Transverse colon (tissue), 4 donors: ENCODE measurements around the gene PUS1. TPM values are rescaled to one million over a fixed set of nuclear protein-coding genes. Genes with fewer than 3 reads are reported as not detected.

Source experiments
- DNase-seq: peaks from one replicate; pipeline ENCODE4 v3.0.0-alpha.2; 2019
- H3K27ac ChIP-seq, 4 donors: fragments of 200-600 bp; sonication (generic); 2 replicates each; pipeline ENCODE4 v1.5.1; 2016 to 2018; ENCODE audit warnings: inconsistent platforms in 4 of 4
- H3K27me3 ChIP-seq: fragments of 200-600 bp; sonication (generic); 2 replicates; pipeline ENCODE4 v1.5.1; 2017; ENCODE audit warnings: inconsistent platforms
- H3K36me3 ChIP-seq, 4 donors: fragments of 200-600 bp; sonication (generic); 2 replicates each; pipeline ENCODE4 v1.5.1; 2017 to 2019; ENCODE audit warnings: inconsistent platforms in 4 of 4
- H3K4me1 ChIP-seq, 4 donors: fragments of 200-600 bp; sonication (generic); 2 replicates each; pipeline ENCODE4 v1.5.1; 2017 to 2020; ENCODE audit warnings: inconsistent platforms in 4 of 4
- H3K4me3 ChIP-seq, 4 donors: fragments of 200-600 bp; sonication (generic); 1 replicate in 1 of 4; 2 replicates in 3 of 4; pipeline versions ENCODE4 v1.5.1 to v1.6.1; 2017 to 2019; ENCODE audit warnings: inconsistent platforms in 4 of 4
- H3K9me3 ChIP-seq, 2 donors: fragments of 200-600 bp; sonication (generic); 2 replicates each; pipeline ENCODE4 v1.5.1; 2017 to 2019; ENCODE audit warnings: inconsistent platforms in 2 of 2
- CTCF ChIP-seq, 5 experiments: fragments of 200-600 bp in 3 of 5; fragments of 450-650 bp in 2 of 5; sonication (generic) in 3 of 5; IDR thresholded peaks; 1 replicate in 2 of 5; 2 replicates in 3 of 5; pipeline ENCODE4 v1.5.1; 2016 to 2017; ENCODE audit warnings: antibody characterized with exemption in 5 of 5, inconsistent platforms in 3 of 5, mild to moderate bottlenecking in 2 of 5, moderate library complexity in 1 of 5
- EP300 ChIP-seq: sonication (generic); formaldehyde crosslinking; IDR thresholded peaks from one replicate; pipeline ENCODE4 v1.6.1; 2017; ENCODE audit warnings: antibody characterized with exemption, low read depth
- POLR2A ChIP-seq: fragments of 450-650 bp; IDR thresholded peaks from one replicate; pipeline ENCODE4 v1.6.1; 2016; ENCODE audit warnings: antibody characterized with exemption, mild to moderate bottlenecking, moderate library complexity
- POLR2AphosphoS5 ChIP-seq, 3 donors: sonication (generic); formaldehyde crosslinking; IDR thresholded peaks; one replicate each; pipeline ENCODE4 v1.6.1; 2016; ENCODE audit warnings: antibody characterized with exemption in 3 of 3
- WGBS, 2 donors: methylation state at CpG; one replicate each; pipeline ENCODE4 v1.1.5; 2018; ENCODE audit warnings: low coverage in 1 of 2; 5-methylcytosine and 5-hydroxymethylcytosine counted together
- in situ Hi-C, 4 donors: fragments of 200-750 bp; cut with MboI; loops; one replicate each; pipeline versions ENCODE4 v1.15.0 to v1.15.1; 2017; ENCODE audit warnings: low sequenced_read_pairs in 3 of 4, low pct_ligation_motif_present in 1 of 4, low pct_unique_long_range_greater_than_20kb in 1 of 4
- intact Hi-C: fragments of 100-400 bp; cut with DNase I; formaldehyde crosslinking; loops from one replicate; pipeline ENCODE4 v1.15.1; 2023; ENCODE audit warnings: low total_unique reads
- total RNA-seq, 4 donors: library from RNA; depleted of rRNA; stranded (reverse); fragments of >200 nt; gene quantifications; one replicate each; pipeline ENCODE4 v1.1.0, GENCODE V29; 2016

PUS1 gene
- total RNA-seq, 4 donors from 2014 or later, result 11.9 to 48.8 (median 23.1) TPM

- no peaks in the 10 kb centered on the region for H3K27me3 ChIP-seq
- TF ChIP-seq POLR2AphosphoS5 (IDR thresholded peaks at IDR 0.05), result no peak
- TF ChIP-seq EP300, result no peak
- no peaks in the 10 kb centered on the region for H3K9me3 ChIP-seq
- peaks cover 0 to 24% (median 9%) of the 10 kb centered on the region in 4 donors for H3K4me1 ChIP-seq
- intact Hi-C loops, result no loop called here
- H3K36me3 ChIP-seq, result no peaks in the 10 kb centered on the region
- DNase-seq, result no peak
- H3K4me3 ChIP-seq, result no peak overlapping the region
- 86 to 96% methylated on average over 7 to 42 of the region's 46 CpGs for WGBS, 2 donors
- peak overlapping the region in 1 of 4 donors; percentile 81 for H3K27ac ChIP-seq
- in situ Hi-C loops, result no loop called here
Observed at GRCh38 chr12:131941116-131941986, 12.3 kb downstream of the PUS1 start.

GRCh38 chr12:131941987-131942341 lies 12.9 kb downstream of the PUS1 start:
- Histone ChIP-seq H3K4me1 (peaks cover 0 to 24% (median 9%) of the 10 kb centered on the region in 4 donors), H3K36me3 (no peaks in the 10 kb centered on the region), H3K9me3 (no peaks in the 10 kb centered on the region), H3K27me3 (no peaks in the 10 kb centered on the region), H3K4me3 (no peak overlapping the region), H3K27ac (no peak overlapping the region)
- no peak for TF ChIP-seq POLR2A
- no peak for TF ChIP-seq POLR2AphosphoS5 (IDR thresholded peaks at IDR 0.05)
- TF ChIP-seq CTCF (IDR thresholded peaks at IDR 0.05), result no peak
- TF ChIP-seq EP300, result no peak
- intact Hi-C loops, result no loop called here
- WGBS, 2 donors, result 94 to 100% methylated on average over 1 to 7 of the region's 7 CpGs
- in situ Hi-C loops, result no loop called here
- no peak for DNase-seq

GRCh38 chr12:131942671-131943070 lies 13.6 kb downstream of the PUS1 start:
- Histone ChIP-seq H3K36me3 (no peaks in the 10 kb centered on the region), H3K9me3 (no peaks in the 10 kb centered on the region), H3K4me1 (peaks cover 0 to 24% (median 9%) of the 10 kb centered on the region in 4 donors), H3K4me3 (no peak overlapping the region), H3K27ac (no peak overlapping the region), H3K27me3 (no peaks in the 10 kb centered on the region)
- DNase-seq, result no peak
- TF ChIP-seq POLR2AphosphoS5 (IDR thresholded peaks at IDR 0.05) (no peak), EP300 (no peak), CTCF (IDR thresholded peaks at IDR 0.05) (no peak), POLR2A (no peak)
- in situ Hi-C loops (no loop called here), intact Hi-C loops (no loop called here)
- WGBS, 2 donors, result 93 to 96% methylated on average over 5 to 12 of the region's 12 CpGs

GRCh38 chr12:131943389-131943788 lies 14.3 kb downstream of the PUS1 start:
- in situ Hi-C loops, result no loop called here
- intact Hi-C loops, result no loop called here
- Histone ChIP-seq H3K27me3 (no peaks in the 10 kb centered on the region), H3K36me3 (no peaks in the 10 kb centered on the region), H3K4me1 (peaks cover 0 to 23% (median 9%) of the 10 kb centered on the region in 4 donors), H3K9me3 (no peaks in the 10 kb centered on the region), H3K4me3 (no peak overlapping the region), H3K27ac (no peak overlapping the region)
- peak; percentile 3 for DNase-seq
- TF ChIP-seq POLR2AphosphoS5 (IDR thresholded peaks at IDR 0.05) (no peak), EP300 (no peak), POLR2A (no peak), CTCF (IDR thresholded peaks at IDR 0.05) (no peak)
- 97% methylated on average over 8 of the region's 8 CpGs; no CpG with 5 or more reads in 1 of the 2 donors for WGBS, 2 donors
